OCI-LY7 (cell line): ENCODE results near the gene ING1. TPM values are rescaled to one million over a fixed set of nuclear protein-coding genes. Genes with fewer than 3 reads are reported as not detected.
"Not testable (repeated sequence)": the region's sequence is repeated elsewhere in the genome, so short reads cannot be mapped to it uniquely, and the experiment has no call there.

Experiments used
- BruUV-seq: library from RNA; stranded (reverse); fragments of 400-500 nt; replicated peaks from 2 replicates; lab custom pipeline; 2021; lab: Mats Ljungman, UMichigan
- CTCF ChIA-PET: fragments of 300-600 bp; sonication (Branson Sonifier 250); formaldehyde crosslinking; loops from one replicate; lab custom pipeline; 2022; ENCODE audit warnings: antibody characterized with exemption; ENCODE audit not compliant: unreplicated experiment; lab: Charles Lee
- POLR2A ChIA-PET: fragments of 300-600 bp; sonication (Branson Sonifier 250); formaldehyde crosslinking; loops from one replicate; lab custom pipeline; 2022; ENCODE audit warnings: antibody characterized with exemption; lab: Charles Lee
- DNase-seq: peaks from one replicate; pipeline ENCODE4 v3.0.0-alpha.2; 2015; ENCODE audit warnings: low spot score
- H2AFZ ChIP-seq: fragments of 200-600 bp; sonication (generic), shearing (Covaris generic); 2 replicates; pipeline ENCODE4 v1.6.1; 2014; ENCODE audit warnings: mild to moderate bottlenecking, antibody characterized with exemption, low read length, moderate library complexity
- H3K27ac ChIP-seq: fragments of 200-600 bp; sonication (generic); 2 replicates; pipeline ENCODE4 v1.5.1; 2014; ENCODE audit warnings: mixed run types, low read depth, mild to moderate bottlenecking, moderate library complexity, low read length, inconsistent platforms; ENCODE audit not compliant: poor library complexity, severe bottlenecking
- H3K36me3 ChIP-seq: fragments of 200-600 bp; sonication (generic); 2 replicates; pipeline ENCODE4 v1.6.1; 2014; ENCODE audit warnings: mild to moderate bottlenecking, antibody characterized with exemption, low read length, moderate library complexity, mixed read lengths; ENCODE audit not compliant: insufficient read depth
- H3K4me1 ChIP-seq: fragments of 200-600 bp; sonication (generic); 2 replicates; pipeline ENCODE4 v1.5.1; 2014; ENCODE audit warnings: mild to moderate bottlenecking, low read length; ENCODE audit not compliant: insufficient read depth, poor library complexity, severe bottlenecking
- H3K4me2 ChIP-seq: fragments of 200-600 bp; sonication (generic); 2 replicates; pipeline ENCODE4 v1.6.1; 2014; ENCODE audit warnings: mild to moderate bottlenecking, low read length
- H3K4me3 ChIP-seq: fragments of 200-600 bp; sonication (generic); 2 replicates; pipeline ENCODE4 v1.5.1; 2014; ENCODE audit warnings: mild to moderate bottlenecking, low read depth, low read length; ENCODE audit not compliant: poor library complexity, severe bottlenecking
- H3K79me2 ChIP-seq: fragments of 200-600 bp; sonication (generic); 2 replicates; pipeline ENCODE4 v1.6.1; 2016; ENCODE audit warnings: low read depth, mild to moderate bottlenecking, low read length, moderate library complexity, mixed read lengths; ENCODE audit not compliant: insufficient read depth
- H3K9me2 ChIP-seq: fragments of 200-600 bp; sonication (generic); 2 replicates; pipeline ENCODE4 v1.6.1; 2016; ENCODE audit warnings: mild to moderate bottlenecking, low read length, mixed read lengths; ENCODE audit not compliant: insufficient read depth
- H3K9me3 ChIP-seq: fragments of 200-600 bp; sonication (generic); 2 replicates; pipeline ENCODE4 v1.6.1; 2014; ENCODE audit warnings: mild to moderate bottlenecking, mixed run types, low read length, mixed read lengths
- H4K20me1 ChIP-seq: fragments of 200-600 bp; sonication (generic); 2 replicates; pipeline ENCODE4 v1.6.1; 2014; ENCODE audit warnings: mild to moderate bottlenecking, antibody characterized with exemption, low read length, moderate library complexity, mixed read lengths; ENCODE audit not compliant: insufficient read depth
- CTCF ChIP-seq: fragments of 200-600 bp; sonication (generic); conservative IDR thresholded peaks from 2 replicates; pipeline ENCODE4 v1.5.1; 2014; ENCODE audit warnings: mild to moderate bottlenecking, antibody characterized with exemption, low read length, moderate library complexity, mixed read lengths
- EZH2phosphoT487 ChIP-seq: fragments of 200-600 bp; sonication (generic); IDR thresholded peaks from 2 replicates; pipeline ENCODE4 v1.6.1; 2018; ENCODE audit warnings: low read depth, borderline replicate concordance, mild to moderate bottlenecking, mixed run types, antibody characterized with exemption, low read length, moderate library complexity, mixed read lengths
- intact Hi-C: fragments of 100-400 bp; cut with micrococcal nuclease; formaldehyde crosslinking; loops from one replicate; pipeline ENCODE4 v1.10.0; 2022; ENCODE audit not compliant: unreplicated experiment
- total RNA-seq, 2 experiments: library from RNA; depleted of rRNA in 1 of 2; stranded (reverse); fragments of >200 nt in 1 of 2; shearing (Covaris generic) in 1 of 2; gene quantifications; 2 replicates each; pipeline ENCODE4 v1.2.3, GENCODE V29; 2014 to 2022

ING1 gene
- total RNA-seq, 2 experiments from 2014 or later = 9.6 to 14.7 TPM

DNA sequence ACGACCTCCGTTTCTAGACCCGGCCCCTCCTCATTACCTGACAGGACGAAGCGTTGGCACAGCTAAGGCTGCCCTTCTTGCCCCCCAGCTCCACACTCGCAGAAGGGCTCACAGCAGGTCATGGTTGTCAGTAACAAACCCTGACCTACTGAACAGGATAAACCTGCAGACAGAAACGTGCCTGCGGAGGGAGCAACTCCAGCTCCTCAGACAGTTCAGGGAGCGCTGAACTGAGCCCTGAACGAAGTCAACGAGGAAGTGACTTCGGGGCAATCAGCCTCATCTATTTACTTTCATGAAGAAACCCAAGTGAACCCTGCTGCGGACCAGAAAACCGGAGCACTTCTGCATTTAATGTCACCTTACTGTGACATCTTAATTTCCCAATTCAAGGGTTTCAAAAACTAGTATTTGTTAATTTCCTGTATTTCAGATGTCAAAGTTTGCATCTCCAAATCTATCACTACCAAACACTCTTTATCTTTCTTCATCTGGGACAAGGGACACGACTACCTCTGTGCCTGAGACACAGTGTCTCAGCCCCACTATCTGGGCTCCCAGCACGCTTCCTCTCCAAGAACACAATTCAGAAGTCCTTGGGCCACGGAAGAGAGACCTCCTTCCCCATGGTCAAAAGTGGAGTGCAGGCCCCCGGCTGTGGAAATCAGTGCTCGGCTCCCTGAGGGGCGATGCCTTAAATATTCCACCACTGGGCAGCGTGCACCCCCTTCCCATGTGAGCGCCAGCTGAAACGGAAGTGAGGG is 47.8 kb upstream of the ING1 start:
- intact Hi-C loops = no loop called here
- Histone ChIP-seq H3K4me2 (peak overlapping the region; percentile 23; the same call in 1 of the 2 replicates), H3K4me1 (no peaks in the 10 kb centered on the region), H3K36me3 (peaks cover 72% of the 10 kb centered on the region), H4K20me1 (no peaks in the 10 kb centered on the region), H3K4me3 (no peak overlapping the region), H3K9me3 (no peaks in the 10 kb centered on the region), H3K79me2 (no peaks in the 10 kb centered on the region), H3K9me2 (no peaks in the 10 kb centered on the region), H3K27ac (no peak overlapping the region), H2AFZ (no peak overlapping the region)
- CTCF ChIA-PET = no interaction called here
- POLR2A ChIA-PET = no interaction called here
- BruUV-seq = no TSS peak
- TF ChIP-seq CTCF (no peak), EZH2phosphoT487 (no peak)
- no peak for DNase-seq

DNA sequence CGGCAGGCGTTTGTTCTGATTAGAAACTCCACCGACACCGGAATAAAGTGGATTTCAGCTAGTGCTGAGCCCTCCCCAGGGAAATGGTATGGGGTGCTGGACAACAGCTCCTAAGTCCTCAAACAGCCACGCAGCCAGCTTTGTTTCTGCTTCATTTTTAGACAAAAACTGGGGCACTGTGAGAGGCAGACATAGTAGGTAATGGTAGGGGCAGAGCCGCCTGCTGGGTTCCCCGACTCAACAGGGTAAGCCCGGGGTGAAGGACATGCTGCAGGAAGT is 47.3 kb upstream of the ING1 start:
- H3K36me3 ChIP-seq = peaks cover 68% of the 10 kb centered on the region
- peak overlapping the region; percentile 23; the same call in 1 of the 2 replicates for H3K4me2 ChIP-seq
- H4K20me1 ChIP-seq = no peaks in the 10 kb centered on the region
- intact Hi-C loops = no loop called here
- DNase-seq = no peak
- no peak overlapping the region for H2AFZ ChIP-seq
- H3K9me3 ChIP-seq = no peaks in the 10 kb centered on the region
- POLR2A ChIA-PET = no interaction called here
- H3K9me2 ChIP-seq = no peaks in the 10 kb centered on the region
- no peaks in the 10 kb centered on the region for H3K4me1 ChIP-seq
- no TSS peak for BruUV-seq
- no peak overlapping the region for H3K4me3 ChIP-seq
- CTCF ChIA-PET = no interaction called here
- H3K27ac ChIP-seq = no peak overlapping the region
- TF ChIP-seq CTCF (no peak), EZH2phosphoT487 (no peak)
- no peaks in the 10 kb centered on the region for H3K79me2 ChIP-seq

DNA sequence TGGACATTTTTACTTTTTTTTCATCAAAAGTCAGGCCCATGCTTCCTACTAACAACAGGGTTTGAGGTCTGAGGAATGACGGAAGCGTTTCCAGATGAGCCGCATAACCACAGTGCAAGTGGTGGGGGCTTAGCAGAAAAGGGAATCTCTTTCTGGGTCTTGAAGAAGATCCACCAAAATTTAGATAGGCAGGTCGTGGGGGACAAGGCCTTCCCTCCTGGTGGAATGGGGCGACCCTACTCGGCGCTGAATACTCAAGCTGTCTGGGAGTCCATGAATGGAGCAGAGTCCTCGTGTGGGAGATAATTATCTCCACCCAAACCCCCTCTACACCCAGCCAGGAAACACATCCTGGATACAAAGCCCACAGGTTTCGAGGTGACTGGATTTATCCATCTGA is 44.5 kb upstream of the ING1 start:
- Histone ChIP-seq H3K4me3 (no peak overlapping the region), H3K9me3 (no peaks in the 10 kb centered on the region), H3K4me1 (no peaks in the 10 kb centered on the region), H2AFZ (no peak overlapping the region), H3K4me2 (no peak overlapping the region), H4K20me1 (no peaks in the 10 kb centered on the region), H3K79me2 (no peaks in the 10 kb centered on the region), H3K9me2 (no peaks in the 10 kb centered on the region), H3K36me3 (peaks cover 40% of the 10 kb centered on the region), H3K27ac (no peak overlapping the region)
- no peak for TF ChIP-seq EZH2phosphoT487
- no peak for TF ChIP-seq CTCF
- DNase-seq = no peak
- POLR2A ChIA-PET = interaction anchor here (0.9 kb wide), 1 partner anchor 35 kb away, joined by 3 read pairs; no protein-coding TSS in a partner anchor
- intact Hi-C loops = no loop called here
- CTCF ChIA-PET = no interaction called here
- BruUV-seq = no TSS peak

DNA sequence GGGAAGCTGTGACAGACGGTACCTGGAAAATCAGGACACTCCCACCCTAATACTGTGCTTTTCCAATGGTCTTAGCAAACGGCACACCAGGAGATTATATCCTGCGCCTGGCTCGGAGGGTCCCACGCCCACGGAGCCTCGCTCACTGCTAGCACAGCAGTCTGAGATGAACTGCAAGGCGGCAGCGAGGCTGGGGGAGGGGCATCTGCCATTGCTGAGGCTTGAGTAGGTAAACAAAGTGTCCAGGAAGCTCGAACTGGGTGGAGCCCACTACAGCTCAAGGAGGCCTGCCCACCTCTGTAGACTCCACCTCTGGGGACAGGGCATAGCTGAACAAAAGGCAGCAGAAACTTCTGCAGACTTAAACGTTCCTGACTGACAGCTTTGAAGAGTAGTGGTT is 43.7 kb upstream of the ING1 start:
- H3K27ac ChIP-seq, H4K20me1 ChIP-seq, H3K79me2 ChIP-seq, H3K9me3 ChIP-seq, POLR2A ChIA-PET, H3K4me3 ChIP-seq, H3K4me1 ChIP-seq, BruUV-seq, intact Hi-C loops, H2AFZ ChIP-seq, DNase-seq, H3K9me2 ChIP-seq, H3K4me2 ChIP-seq, CTCF ChIA-PET: not testable (repeated sequence)
- peaks cover 38% of the 10 kb centered on the region for H3K36me3 ChIP-seq
